ENCODE measurements around the gene PKD2.

PKD2 gene

GRCh38 chr4:88007304-88008121 lies at the start of gene PKD2:
Gene PKD2, plus strand, starts transcription at chr4:88007635. Its CDS starts 99 bp downstream, at chr4:88007734.
- no peak for DNase-seq

GRCh38 chr4:87961993-87962392 lies 45.4 kb upstream of the PKD2 start:
- no peak for DNase-seq

- DNase-seq, result no peak
These were observed 44.9 kb upstream of the PKD2 start for GRCh38 chr4:87962398-87963146.

- DNase-seq, result no peak
These were observed 41.9 kb upstream of the PKD2 start for GRCh38 chr4:87965501-87965975.

GRCh38 chr4:87966095-87966496 lies 41.3 kb upstream of the PKD2 start:
- no peak for DNase-seq

GRCh38 chr4:87967193-87967592 lies 40.2 kb upstream of the PKD2 start:
- no peak for DNase-seq

GRCh38 chr4:87970121-87970520 lies 37.3 kb upstream of the PKD2 start:
- no peak for DNase-seq

- DNase-seq, result no peak
These were observed 35.6 kb upstream of the PKD2 start for GRCh38 chr4:87971866-87972265.

GRCh38 chr4:87973283-87974169 lies 33.9 kb upstream of the PKD2 start:
- DNase-seq, result peak; percentile 35

- DNase-seq, result no peak
These were observed 32.5 kb upstream of the PKD2 start for GRCh38 chr4:87974856-87975462.

- DNase-seq, result peak; percentile 68
These were observed 32.0 kb upstream of the PKD2 start, which contains the start of gene SPP1 for GRCh38 chr4:87975466-87975865. Gene SPP1, plus strand, starts transcription at chr4:87975714. Its CDS starts 1,182 bp downstream, at chr4:87976896.

GRCh38 chr4:87977521-87978278 lies 29.7 kb upstream of the PKD2 start:
- DNase-seq, result no peak

GRCh38 chr4:87978681-87979080 lies 28.8 kb upstream of the PKD2 start:
- DNase-seq, result no peak

GRCh38 chr4:87979810-87980209 lies 27.6 kb upstream of the PKD2 start:
- no peak for DNase-seq

- no peak for DNase-seq
These were observed 25.9 kb upstream of the PKD2 start for GRCh38 chr4:87981486-87981885.

GRCh38 chr4:87982036-87982435 lies 25.4 kb upstream of the PKD2 start:
- no peak for DNase-seq

GRCh38 chr4:87982446-87983010 lies 24.9 kb upstream of the PKD2 start:
- no peak for DNase-seq

- DNase-seq, result no peak
These were observed 23.4 kb upstream of the PKD2 start for GRCh38 chr4:87983996-87984395.

GRCh38 chr4:87985097-87985886 lies 22.1 kb upstream of the PKD2 start:
- peak; percentile 41 for DNase-seq

- no peak for DNase-seq
These were observed 21.6 kb upstream of the PKD2 start for GRCh38 chr4:87985887-87986200.

- no peak for DNase-seq
These were observed 20.9 kb upstream of the PKD2 start for GRCh38 chr4:87986508-87986907.
